MM.1S (cell line): ENCODE data around the gene GRB2.

ENCODE experiments used
- CTCF ChIP-seq: fragments of 300-600 bp; sonication (generic); IDR thresholded peaks from 2 replicates; pipeline ENCODE4 v1.5.1; 2016; ENCODE audit warnings: antibody characterized with exemption, low read length, mixed read lengths
- EZH2 ChIP-seq: fragments of 300-600 bp; sonication (generic); optimal IDR thresholded peaks from 2 replicates; pipeline ENCODE3; 2017; ENCODE audit warnings: low read depth, mild to moderate bottlenecking, antibody characterized with exemption, low read length, mixed read lengths
- EZH2phosphoT487 ChIP-seq: fragments of 300-600 bp; sonication (generic); IDR thresholded peaks from 2 replicates; pipeline ENCODE4 v1.6.1; 2018; ENCODE audit warnings: antibody characterized with exemption, low read length

- no peak for TF ChIP-seq CTCF
- TF ChIP-seq EZH2: no peak
- TF ChIP-seq EZH2phosphoT487: no peak
Observed at GRCh38 chr17:75335315-75335714, 70.2 kb downstream of the GRB2 start.
